ENCODE results near the gene SPATA17.

DNA sequence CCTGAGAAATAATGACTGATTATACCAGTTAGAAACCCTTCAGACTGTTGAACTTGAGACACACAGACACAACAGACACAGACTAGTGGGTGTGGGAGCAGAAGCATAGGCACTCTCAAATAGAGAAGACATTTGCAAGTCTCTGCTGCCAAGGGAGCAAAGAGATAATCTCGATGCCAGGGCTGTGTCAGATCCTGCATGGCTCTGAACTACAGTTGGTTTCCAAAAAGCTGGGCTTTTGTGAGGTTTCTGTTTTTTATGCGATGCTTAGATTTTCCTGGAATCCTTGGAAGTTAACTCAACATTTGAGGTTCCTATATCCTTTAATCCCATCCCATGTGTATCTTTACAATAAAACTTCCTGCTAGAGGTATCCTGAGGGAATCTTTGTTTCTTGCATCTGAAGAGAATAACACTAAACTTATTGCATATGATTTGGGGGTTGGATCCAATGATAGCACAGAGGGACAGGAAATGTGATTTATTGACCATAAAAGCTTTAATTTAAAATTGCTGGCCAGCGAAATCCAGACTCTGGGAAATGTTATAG is 236.4 kb downstream of the SPATA17 start:
- TF ChIP-seq POLR2A (IDR thresholded peaks at IDR 0.05): no peak
- TF ChIP-seq, protein P1, sequence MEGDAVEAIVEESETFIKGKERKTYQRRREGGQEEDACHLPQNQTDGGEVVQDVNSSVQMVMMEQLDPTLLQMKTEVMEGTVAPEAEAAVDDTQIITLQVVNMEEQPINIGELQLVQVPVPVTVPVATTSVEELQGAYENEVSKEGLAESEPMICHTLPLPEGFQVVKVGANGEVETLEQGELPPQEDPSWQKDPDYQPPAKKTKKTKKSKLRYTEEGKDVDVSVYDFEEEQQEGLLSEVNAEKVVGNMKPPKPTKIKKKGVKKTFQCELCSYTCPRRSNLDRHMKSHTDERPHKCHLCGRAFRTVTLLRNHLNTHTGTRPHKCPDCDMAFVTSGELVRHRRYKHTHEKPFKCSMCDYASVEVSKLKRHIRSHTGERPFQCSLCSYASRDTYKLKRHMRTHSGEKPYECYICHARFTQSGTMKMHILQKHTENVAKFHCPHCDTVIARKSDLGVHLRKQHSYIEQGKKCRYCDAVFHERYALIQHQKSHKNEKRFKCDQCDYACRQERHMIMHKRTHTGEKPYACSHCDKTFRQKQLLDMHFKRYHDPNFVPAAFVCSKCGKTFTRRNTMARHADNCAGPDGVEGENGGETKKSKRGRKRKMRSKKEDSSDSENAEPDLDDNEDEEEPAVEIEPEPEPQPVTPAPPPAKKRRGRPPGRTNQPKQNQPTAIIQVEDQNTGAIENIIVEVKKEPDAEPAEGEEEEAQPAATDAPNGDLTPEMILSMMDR (IDR thresholded peaks at IDR 0.05 in 4 of 5, conservative IDR thresholded peaks at IDR 0.05 in 1 of 5): no peak
